22Rv1 (cell line): ENCODE measurements around the gene MXD1.

ENCODE experiments used
- H3K27ac ChIP-seq: fragments of 450-650 bp; 2 replicates; pipeline ENCODE4 v1.5.1; 2017
- ZFX ChIP-seq: fragments of 450-650 bp; IDR thresholded peaks from 2 replicates; pipeline ENCODE4 v1.6.1; 2017; ENCODE audit warnings: antibody characterized with exemption, borderline replicate concordance
- TF ChIP-seq, protein P1 (sequence below): fragments of 450-650 bp; IDR thresholded peaks from 2 replicates; pipeline ENCODE4 v1.5.1; 2017; ENCODE audit warnings: mild to moderate bottlenecking

Gene MXD1

DNA sequence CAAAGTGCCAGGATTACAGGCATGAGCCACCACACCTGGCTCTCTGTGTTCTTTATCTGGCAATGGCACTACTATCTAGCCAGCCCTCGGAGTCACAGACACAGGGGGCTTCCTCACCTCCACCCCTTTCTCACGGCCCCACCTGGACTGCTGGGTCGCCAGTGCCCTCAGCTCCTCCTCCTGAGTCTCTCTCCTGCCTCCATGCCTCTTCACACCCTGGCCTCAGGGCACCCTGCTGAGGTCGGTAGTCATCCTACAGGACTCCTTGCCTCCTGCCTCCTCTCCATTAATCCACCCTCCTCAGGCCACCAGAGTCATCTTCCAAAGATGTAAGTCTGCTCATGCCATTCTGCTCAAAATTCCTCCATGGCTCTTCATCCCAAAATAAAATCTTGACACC is 55.1 kb downstream of the MXD1 start:
- no peak overlapping the region for H3K27ac ChIP-seq
- TF ChIP-seq ZFX: no peak
- TF ChIP-seq, protein P1, sequence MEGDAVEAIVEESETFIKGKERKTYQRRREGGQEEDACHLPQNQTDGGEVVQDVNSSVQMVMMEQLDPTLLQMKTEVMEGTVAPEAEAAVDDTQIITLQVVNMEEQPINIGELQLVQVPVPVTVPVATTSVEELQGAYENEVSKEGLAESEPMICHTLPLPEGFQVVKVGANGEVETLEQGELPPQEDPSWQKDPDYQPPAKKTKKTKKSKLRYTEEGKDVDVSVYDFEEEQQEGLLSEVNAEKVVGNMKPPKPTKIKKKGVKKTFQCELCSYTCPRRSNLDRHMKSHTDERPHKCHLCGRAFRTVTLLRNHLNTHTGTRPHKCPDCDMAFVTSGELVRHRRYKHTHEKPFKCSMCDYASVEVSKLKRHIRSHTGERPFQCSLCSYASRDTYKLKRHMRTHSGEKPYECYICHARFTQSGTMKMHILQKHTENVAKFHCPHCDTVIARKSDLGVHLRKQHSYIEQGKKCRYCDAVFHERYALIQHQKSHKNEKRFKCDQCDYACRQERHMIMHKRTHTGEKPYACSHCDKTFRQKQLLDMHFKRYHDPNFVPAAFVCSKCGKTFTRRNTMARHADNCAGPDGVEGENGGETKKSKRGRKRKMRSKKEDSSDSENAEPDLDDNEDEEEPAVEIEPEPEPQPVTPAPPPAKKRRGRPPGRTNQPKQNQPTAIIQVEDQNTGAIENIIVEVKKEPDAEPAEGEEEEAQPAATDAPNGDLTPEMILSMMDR: no peak

DNA sequence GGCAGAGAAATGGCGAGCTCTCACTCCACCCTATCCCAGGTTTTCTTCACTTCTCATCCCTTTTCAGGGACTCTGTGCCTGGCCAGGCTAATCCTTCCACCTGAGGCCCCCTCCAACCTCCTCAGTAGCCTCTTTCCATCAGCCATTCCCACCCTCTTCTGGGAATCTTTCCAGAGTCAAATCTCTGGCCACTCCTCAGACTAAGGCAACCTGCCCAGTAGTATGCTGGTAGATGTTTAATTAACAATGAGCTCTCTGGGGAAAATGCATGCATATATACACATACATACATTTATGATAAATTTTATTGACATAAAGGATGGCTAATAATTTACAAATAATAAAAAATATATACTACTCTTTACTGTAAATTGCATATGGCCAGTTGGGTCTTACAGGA is 57.9 kb downstream of the MXD1 start:
- no peak overlapping the region for H3K27ac ChIP-seq
- no peak for TF ChIP-seq ZFX
- TF ChIP-seq, protein P1: no peak

DNA sequence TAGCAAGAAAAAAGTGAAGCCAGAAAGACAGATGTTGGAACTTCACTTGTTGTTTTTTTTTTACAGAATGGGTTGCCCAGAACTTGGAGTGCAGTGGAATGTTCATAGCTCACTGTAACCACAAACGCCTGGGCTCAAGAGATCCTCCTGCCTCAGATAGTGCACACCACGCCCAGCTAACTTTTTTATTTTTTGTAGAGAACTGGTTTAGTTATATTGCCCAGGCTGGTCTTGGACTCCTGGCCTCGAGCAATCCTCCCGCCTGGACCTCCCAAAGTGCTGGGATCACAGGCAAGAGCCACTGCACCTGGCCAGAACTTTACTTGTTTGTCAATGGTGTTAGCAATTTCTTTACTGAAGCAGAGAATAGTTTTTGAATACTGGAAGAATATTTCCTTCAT is 58.4 kb downstream of the MXD1 start:
- TF ChIP-seq, protein P1: no peak
- TF ChIP-seq ZFX: no peak
- H3K27ac ChIP-seq: no peak overlapping the region

DNA sequence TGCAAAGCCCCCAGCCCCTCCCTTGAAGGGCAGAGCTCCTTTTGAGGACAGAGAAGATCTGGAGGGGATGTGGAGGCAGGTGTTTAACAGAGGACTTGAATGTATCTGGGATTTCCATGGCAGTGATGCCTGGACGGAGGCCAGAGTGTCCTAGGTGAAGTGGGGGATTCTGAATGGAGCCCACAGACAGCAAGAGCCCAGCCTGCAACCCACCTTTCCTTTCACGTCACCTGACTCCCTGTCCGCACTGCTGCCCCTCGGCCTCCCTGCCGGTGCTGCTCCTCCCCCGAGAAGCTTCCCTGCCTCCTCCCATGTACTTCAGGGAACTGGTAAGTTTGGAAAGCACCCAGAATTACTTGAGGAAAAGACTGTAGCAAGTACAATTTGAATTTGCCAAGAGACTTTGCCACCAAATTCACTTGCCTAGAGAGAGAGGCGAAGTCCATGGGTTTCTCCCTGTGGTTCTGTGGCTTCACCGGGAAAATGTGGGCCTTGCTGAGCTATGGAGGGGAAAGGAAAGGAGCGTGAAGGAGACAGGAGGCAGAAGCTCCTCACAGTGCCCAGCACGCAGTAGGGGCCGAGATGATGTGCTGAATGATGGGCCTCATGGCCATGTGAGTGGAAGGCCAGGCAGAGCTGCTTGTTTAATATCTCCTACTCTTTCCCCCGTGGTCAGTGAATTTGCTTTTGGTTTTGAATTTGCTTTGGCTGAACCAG is 60.4 kb downstream of the MXD1 start:
- TF ChIP-seq, protein P1: no peak
- TF ChIP-seq ZFX: no peak
- H3K27ac ChIP-seq: no peak overlapping the region

DNA sequence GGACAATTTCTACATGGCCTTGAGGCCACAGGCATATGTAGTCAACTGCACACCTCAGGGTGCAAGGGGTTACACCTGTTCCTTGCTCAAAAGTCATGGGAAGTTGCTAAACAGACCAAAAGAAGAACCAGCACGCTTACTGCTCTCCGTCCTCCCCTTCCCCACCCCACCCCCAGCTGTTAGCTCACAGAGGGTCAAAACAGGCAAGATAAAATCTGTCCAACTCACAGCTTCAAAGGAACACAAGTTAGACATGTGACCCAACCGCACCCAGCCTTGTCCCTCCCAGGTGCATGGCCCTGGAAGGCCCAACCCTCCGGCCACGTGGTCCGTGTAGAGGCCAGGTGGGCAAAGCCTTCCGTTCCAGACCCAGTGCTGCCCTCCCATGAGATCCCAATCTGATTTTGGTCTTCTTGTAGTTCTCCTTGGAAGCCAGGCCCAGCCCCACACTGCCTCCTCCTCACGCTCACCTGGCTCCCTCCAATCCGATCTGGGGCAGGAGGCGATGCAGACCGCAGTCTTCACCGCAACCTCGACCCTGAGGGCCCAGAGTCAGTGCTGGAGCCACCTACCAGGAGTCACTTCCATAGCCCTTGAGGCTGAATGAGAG is 61.0 kb downstream of the MXD1 start:
- TF ChIP-seq, protein P1: no peak
- no peak for TF ChIP-seq ZFX
- no peak overlapping the region for H3K27ac ChIP-seq

DNA sequence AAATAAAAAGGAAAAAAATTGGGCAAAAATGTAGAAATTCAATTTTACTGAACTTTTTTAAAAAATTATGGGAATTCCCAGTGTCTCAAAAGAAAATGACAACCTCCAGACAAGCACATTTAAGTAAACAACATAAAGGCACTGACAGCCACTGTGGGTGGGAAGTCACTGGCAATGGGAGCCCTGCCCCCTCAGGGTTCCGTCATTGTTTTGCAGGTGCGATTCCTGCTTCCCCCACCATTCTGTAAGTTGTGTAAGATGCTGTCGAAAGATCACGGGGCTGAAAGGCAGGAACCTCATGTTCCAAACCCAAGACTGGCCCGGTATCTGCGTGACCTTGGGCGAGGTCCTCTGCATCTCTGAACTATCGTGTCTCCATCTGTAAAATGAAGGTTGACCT is 62.3 kb downstream of the MXD1 start:
- no peak overlapping the region for H3K27ac ChIP-seq
- TF ChIP-seq, protein P1: no peak
- TF ChIP-seq ZFX: no peak

DNA sequence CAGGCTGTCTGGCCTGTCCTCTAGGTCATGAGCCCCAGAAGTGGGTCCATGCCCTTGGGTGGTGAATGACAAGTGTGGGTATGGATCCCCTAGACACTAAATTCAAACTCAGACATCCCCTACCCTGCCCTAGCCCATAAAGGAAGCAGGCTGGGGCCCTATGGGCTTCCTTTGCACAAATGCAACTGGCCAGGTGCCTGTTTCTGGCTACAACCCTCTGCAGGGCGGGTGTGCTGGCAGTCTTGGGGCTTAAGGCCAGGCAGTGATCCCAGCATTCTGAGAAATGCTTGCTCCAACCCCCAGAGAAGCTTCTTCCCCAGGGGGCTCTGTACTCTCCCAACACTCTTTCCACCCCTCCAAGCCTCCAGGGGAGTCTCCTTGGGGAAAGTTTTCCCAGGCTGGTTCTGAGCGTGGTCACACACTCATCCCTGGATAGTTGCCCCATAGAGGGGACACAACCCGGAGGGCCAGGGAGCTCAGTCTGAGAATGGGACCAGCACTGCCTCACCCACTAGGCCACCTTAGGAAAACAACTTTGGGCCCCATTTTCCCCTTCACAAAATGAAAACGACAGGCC is 63.1 kb downstream of the MXD1 start:
- H3K27ac ChIP-seq: no peak overlapping the region
- TF ChIP-seq ZFX: no peak
- TF ChIP-seq, protein P1: no peak
